HTR-8/SVneo (cell line): ENCODE measurements around the gene CPT1A.

Source experiments
- DNase-seq: peaks from one replicate; pipeline ENCODE4 v3.0.0; 2011; ENCODE audit warnings: low spot score, mixed read lengths; ENCODE audit not compliant: insufficient read length
- FAIRE-seq: peaks from 2 replicates; lab custom pipeline; 2011; peaks lifted over from hg19 to GRCh38; lab: Jason Lieb, UNC

CPT1A gene

DNA sequence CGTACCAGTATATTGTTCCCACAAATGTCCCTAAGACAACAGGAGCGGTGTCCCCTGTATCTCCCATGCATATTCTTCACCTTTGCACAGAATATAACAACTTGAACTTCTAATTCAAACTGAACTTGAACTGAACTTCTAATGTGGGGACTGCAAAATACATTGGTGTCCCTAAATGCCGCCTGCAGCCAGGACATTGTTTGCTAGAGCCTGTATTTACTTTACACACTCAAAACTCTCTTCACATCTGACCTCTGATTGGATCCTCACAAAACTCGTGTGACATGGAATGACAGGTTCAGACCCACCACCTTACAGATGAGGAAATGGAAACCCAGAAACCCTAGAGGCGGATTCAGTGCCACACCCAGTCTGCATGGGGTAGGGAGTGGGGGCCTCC lies 6.4 kb downstream of the CPT1A start:
- FAIRE-seq (no peak), DNase-seq (no peak)

DNA sequence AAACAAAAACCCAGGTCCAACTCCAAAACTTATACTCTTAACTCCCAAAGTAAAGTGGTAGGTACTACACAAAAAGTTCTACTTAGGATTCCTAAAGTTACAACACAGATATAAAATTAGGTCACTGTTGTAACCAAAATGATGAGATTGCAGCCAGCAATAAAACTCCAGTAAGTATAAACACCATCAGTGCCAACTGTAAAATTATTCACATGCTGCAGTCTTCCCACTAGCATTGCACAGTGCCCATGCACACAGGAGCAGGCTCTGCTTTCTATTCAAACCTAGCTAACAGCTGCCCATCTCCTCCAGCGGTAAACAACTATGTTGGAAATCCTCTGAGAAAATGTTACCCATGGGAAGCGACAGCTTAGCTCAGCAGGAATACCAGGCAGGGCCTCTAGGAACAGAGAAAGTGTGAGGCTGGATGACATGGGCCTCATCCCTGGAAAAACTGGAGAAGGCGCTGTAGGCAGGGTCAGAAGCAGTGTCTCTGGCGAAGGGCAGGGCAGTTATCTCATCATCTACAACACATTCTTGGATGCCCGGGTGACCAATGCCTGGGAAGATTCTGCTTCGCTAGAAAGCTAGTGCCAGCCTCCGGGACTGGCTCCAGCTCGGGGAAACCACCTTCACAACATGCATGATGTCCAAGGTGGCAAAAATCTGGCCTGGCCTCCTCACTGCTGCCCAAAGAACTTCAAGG lies 9.1 kb downstream of the CPT1A start:
- FAIRE-seq (no peak), DNase-seq (no peak)

DNA sequence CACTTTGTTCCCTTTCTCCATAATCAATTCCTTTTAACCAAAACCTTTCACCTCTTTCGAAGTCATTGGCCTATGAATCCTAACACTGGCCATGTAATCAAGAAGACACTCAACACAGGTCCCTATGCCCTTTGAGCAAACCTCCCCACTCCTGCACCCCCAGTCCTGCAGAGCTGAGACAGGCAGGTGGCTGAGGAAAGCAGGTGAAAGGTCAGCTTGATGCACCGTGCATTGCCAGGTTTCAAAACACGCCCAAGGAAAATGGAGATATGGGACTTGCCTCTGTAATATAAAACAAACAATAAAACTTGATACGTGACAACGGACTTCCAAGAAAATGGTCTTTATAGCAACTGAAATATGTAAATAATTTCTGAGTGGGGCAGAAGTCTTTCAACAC lies 10.6 kb downstream of the CPT1A start:
- FAIRE-seq (no peak), DNase-seq (no peak)

DNA sequence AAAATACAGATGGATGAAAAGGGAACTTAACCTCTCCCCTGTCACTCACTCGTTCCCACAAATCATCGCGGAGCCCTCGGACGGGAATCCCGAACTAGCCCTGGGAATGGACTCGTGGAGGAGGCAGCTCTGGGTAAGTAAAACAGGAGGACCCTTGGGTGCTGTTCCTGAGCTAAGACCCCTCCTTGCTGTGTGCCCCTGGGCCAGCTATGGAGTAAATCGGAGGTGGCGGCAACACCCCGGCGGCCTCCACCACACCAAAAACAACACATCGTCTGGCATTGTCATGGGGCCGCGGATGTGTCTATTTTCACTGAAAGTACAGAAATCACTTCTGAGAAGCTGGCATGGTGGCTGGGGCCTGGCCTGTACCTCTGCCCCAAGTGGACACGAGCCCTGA lies 12.1 kb downstream of the CPT1A start:
- FAIRE-seq (no peak), DNase-seq (no peak)

DNA sequence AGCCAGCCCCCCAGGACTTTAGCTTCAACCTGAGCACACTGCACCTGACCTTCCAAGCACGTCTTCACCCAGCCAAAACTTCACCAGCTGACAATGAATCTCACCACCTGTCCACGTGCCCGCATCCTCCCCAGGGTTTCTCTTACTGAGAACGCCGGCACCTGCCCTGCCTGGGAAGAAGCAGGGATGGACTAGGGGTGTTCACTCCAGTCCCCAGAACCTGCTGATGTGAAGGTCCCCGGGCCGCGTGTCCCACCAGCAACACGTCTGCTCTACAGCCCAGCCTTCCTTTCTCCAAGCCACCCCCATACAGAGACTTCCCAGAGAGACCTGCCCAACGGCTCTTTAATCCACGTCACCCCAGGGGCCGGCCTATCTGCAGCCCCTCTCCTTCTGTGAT lies 12.8 kb downstream of the CPT1A start:
- FAIRE-seq = no peak
- no peak for DNase-seq

DNA sequence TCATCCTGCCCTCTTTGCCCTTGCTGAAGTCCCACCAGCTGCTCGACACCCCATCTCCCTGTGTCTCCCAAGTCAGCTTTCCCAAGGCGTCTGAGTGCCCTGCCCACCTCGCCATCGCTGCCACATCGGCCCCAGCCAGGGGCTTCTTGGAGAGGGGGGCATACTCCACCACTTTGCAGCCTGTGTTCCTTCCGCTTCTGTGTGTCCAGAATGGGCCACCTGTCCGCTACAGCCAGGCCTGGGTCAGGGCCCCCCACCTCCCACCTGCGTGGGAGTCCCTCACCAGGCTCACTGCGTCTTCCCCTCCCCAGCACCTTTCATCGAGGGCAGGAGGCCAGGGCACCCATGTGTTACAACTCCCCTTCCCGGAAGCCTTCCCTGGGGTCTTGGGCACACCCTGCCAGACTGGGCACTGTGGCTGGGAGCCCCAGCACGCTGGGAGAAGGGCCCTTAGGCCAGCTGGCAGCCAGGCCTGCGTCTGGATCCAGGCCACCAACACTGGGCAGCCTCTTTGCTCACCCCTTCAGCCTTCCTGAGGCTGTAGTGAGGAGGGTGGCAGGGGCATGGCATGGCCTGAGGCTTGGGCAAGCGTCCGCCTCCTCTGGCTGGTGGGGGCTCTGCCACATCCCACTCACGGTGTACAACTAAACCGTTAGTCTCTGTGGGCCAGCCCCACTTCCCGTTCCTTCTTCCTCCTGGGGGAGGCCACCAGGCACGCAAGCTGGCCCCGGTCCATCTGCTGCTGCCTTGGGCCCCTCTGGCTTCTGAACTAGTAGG lies 13.4 kb downstream of the CPT1A start:
- FAIRE-seq = no peak
- DNase-seq = no peak

DNA sequence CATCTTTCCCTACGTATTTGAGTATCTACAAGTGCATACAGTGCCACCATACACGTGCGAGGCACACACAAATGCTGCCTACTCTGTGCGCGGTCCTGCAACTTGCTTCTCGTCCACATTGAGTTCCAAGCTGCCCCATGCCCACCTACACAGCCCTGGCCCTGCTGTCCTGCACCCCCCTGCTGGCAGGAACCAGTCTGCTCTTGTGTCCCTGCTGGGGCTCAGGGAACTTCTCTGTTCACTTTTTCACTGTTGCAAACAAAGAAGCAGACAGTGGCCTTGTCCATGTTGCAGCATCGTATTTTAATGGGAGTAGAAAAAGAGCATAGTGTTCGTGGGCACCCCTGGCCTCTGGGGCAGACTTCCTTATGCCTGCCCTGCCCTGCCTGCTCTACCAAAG lies 14.0 kb downstream of the CPT1A start:
- DNase-seq (no peak), FAIRE-seq (no peak)

DNA sequence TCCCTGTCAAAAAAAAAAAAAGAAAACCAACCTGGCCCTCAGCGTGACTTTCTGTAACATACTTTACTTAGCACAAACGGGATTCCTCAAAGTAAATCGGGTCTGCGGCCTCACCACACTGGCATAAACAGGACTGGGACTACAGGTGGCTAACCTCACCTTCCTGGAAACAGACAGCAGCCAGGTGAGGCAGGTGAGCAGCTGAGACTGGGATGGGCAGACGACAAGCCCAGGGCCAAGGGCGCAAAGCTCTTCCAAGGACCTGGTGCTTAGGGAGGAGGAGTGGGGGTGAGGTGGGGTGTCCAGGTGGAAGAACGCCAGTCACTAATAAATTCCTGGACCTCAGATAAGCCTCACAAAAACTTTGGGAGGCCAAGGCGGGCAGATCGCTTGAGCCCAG lies 15.0 kb downstream of the CPT1A start:
- FAIRE-seq = no peak
- DNase-seq = no peak

DNA sequence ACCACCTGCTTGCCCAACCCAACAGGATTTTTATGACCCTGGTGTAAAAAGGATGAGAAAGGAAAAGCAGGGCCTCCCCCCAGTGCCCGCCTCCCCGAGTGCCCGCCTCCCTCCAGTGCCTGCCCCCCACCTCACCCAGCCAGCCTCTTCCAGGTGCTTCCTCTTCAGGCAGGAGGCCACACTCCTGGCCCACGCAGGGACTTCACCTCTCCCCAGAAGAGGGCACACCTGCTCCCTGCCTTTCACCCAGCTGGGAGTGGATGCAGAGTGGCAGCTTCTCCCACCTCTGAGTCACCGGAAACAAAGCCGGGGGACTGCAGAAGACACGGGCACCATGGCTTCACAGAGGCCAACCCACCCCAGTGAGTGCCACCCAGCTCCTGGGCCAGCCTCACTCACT lies 16.1 kb downstream of the CPT1A start:
- FAIRE-seq (no peak), DNase-seq (no peak)

DNA sequence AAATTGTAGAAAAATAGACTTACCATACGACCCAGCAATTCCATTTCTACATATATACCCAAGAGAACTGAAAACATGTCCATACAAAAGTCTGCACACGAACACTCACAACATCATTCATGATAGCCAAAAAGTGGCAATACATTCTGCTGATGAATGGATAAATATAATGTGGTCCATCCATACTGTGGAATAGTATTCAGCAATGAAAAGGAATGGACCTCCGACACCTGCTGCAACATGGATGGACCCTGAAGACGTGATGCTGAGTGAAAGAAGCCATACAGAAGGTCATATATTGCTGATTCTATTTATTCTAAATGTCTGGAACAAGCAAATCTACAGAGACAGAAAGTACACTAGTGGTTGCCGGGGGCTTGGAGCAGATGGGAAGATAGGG lies 19.2 kb downstream of the CPT1A start:
- DNase-seq (no peak), FAIRE-seq (no peak)

DNA sequence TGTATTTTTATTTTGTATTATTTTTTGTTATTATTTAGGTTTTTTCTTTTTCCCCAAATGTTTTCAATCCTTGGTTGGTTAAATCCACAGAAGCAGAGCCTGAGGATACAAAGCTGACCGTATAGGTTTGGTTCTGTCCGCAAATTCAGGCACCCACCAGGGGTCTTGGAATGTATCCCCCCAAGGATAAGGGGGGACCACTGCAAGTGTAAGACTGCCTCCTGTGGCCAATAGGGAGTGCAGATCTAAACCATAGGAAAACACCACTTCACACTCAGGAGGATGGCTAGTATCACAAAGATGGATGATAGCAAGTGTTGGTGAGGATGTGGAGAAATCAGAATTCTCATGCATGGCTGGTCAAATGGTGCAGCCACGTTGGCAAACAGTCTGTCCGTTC lies 20.0 kb downstream of the CPT1A start:
- no peak for DNase-seq
- FAIRE-seq = no peak

DNA sequence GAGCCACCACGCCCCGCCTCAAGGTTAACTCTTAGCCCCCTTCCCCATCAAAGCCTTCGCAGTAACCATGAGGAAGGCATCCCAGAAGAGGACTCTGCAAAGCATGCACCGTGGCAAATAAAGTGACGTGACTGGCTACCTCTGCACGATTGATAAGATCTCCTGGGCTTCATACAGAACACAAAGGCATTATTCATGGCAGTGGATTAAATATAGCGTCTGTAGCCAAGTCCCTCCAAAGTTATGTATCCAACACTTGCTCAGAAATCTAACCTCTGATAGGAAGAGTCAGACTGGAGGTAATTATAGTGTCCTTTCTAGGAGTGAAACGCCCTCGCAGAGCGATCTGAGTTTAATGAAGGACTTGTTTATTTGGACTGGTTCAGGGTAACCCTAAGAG lies 22.4 kb downstream of the CPT1A start:
- FAIRE-seq (no peak), DNase-seq (no peak)

DNA sequence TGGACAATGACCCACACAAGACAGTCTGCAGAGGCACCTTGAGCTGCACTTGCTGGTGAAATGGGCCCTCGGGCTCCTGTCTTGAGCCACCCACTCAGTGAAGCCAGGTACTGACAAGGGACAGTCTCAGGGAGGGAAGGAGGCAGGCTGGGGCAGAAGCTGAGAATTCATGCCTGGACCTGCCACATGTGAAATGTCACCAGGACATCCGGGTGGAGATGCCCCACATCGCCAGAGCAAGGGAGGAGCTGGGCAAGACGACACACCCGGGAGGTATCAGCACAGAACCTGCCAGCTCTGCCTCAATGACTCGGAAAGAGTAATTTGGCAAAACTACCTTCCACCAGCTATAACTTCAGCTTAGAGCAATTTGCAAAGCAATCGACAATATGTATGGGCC lies 23.5 kb downstream of the CPT1A start:
- no peak for DNase-seq
- FAIRE-seq = peak; percentile 49

DNA sequence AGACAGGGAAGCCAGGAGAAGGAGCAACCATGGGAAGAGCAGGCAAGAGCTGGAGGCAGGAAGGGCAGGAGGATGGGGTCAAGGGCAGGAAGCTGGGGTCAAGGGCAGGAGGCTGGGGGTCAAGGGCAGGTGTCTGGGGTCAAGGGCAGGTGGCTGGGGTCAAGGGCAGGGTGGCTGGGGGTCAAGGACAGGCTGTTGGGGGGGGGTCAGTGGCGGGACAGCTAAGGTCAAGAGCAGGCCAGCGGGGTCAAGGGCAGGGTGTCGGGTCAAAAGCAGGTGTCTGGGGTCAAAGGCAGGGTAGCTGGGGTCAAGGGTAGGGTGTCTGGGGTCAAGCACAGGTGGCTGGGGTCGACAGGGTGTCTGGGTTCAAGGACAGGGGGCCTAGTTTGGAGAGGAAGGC lies 24.2 kb downstream of the CPT1A start:
- FAIRE-seq (no peak), DNase-seq (no peak)

DNA sequence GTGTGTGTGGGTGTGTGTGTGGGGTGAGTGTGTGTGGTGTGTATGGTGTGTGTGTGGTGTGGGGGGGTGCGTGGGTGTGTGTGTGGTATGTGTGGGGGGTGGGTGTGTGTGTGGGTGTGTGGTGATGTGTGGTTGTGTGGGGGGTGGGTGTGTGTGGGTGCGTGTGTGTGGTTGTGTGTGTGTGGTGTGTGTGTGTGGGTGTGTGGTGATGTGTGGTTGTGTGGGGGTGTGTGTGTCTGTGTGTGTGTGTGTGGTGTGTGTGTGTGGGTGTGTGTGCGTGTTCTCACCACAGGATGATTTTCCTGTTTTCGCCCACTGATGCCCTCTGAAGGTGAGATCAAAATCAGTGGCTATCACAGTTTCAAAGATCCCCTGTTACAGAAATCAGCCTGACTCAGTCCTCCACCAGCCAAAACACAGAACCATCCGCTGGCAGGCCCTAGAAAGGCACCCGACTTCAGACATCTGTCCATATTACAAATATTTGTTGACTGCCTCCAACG lies 24.7 kb downstream of the CPT1A start:
- no peak for DNase-seq
- peak; percentile 100 for FAIRE-seq

DNA sequence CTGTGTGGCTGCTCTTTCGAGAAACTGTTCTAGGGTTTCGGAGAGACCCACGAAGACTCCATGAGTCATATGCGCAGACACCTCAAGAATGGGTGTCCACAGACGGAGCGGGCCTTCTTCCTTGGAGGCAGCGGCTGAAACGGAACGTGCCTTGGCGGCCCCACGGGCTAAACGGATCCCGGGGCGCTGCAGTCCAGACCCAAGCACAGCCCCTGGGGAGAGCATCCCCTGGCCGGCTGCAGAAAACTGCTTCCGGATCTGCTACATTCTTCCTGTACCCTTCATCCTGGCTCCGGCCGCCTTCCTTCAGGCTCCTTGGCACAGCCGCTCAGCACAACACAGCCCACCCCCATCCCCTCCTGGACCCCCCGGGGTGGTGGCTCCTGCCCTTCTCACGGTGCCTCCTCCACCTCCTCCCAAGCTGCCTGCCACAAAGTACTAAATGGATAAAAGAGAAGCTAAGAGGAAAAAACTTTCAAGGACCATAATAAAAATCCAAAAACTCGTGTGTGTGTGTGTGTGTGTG lies 25.4 kb downstream of the CPT1A start:
- no peak for FAIRE-seq

DNA sequence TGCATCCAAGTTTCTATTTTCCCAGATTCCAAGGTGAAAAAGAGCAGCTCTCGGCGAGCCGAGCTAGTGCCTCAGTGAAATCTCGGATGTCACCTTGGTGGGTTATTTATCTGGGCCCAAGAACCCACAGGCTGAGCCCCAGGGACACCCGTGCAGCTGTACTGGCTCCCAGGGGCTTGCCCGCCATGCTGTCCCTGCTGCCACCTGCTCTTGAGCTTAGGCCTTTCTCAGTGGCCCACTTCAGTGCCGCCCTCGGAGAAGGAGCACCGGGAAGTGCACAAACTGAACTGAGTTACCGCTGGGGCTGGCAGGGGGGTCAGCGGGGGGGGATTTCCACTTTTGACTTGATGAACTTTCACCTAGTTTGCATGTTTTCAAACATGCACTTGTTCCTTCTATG lies 27.9 kb downstream of the CPT1A start:
- no peak for FAIRE-seq
- no peak for DNase-seq

More for the DNA sequence above, 25.4 kb downstream of the CPT1A start:
- DNase-seq = no peak

DNA sequence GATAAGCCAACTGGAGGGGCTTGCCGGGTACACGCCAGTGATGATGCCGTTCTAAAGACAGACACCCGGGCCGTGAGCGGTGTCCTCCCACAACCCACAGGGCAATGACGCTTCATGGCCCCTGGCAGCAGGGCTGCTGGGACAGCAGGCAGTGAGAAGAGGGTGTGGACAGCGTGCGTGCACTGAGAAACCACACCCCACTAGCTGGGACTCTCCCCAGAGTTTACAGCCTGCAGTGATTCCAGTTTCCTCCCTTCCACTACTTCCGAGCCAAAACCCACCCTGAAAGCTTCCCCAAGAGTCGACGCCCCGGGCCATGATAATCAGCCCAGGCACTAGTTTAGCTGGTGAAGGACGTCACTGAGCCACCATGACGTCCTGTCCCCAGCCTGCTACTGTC lies 29.2 kb downstream of the CPT1A start:
- DNase-seq (no peak), FAIRE-seq (peak; percentile 58)

DNA sequence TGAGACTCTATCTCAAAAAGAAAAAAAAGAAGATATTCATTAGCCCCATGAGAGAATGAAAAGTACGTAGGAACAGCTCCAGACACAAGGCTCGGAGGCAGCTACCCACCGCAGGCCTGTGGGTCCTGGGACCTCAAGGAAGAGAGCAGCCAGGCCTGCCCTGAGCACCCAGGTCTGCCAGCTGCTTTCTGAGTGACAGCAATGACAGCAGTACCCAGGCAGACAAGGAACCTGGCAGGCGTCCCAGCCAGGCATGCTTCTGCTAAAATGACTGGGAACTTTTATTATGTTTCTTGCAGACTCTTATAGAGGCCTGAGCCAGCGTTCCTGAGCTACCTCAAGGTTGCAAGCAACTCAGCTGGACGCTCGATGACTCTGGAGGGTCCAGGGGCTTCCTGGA lies 31.6 kb downstream of the CPT1A start:
- no peak for FAIRE-seq
- DNase-seq = no peak

DNA sequence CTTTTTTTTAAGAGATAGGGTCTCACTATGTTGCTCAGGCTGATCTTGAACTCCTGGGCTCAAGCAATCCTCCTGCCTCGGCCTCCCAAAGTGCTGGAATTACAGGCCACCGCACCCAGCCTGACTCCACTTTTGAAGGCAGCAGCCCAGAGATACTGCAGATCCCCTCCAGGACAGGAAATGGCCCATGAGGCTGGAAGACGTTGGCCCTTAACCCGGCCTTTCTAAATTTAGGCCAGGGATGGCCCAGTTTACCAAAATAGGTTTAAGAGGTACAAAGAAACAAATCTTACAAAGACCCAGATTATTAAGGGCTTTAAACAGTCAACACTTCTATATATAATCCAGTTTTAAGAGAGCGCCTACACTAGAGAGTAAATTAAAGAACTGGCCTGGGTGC lies 32.2 kb downstream of the CPT1A start:
- DNase-seq (no peak), FAIRE-seq (no peak)

DNA sequence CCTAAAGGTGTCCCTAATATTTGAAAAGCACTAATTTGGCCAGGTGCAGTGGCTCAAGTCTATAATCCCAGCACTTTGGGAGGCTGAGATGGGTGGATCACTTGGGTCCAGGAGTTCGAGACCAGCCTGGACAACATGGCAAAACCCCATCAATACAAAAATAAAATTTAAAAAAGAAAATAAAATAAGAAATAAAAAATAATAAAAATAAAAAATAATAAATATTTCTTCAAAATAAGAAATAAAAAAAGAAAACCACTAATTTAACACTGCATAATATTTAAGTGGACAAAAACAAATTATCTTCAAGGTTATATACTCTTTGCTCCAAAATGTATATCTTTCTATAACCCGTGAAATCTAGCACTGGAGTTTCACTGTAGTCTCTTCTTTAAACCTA lies 32.9 kb downstream of the CPT1A start:
- DNase-seq (no peak), FAIRE-seq (no peak)
